MM.1S (cell line): ENCODE measurements around the gene ABCA3.
"Not testable (repeated sequence)": the region's sequence is repeated elsewhere in the genome, so short reads cannot be mapped to it uniquely, and the experiment has no call there.

Experiments used
- DNase-seq: peaks from one replicate; pipeline ENCODE4 v3.0.0-alpha.2; 2015
- H2AFZ ChIP-seq: fragments of 300-600 bp; sonication (generic); 2 replicates; pipeline ENCODE4 v1.6.0; 2016; ENCODE audit warnings: antibody characterized with exemption, low read length
- H3F3A ChIP-seq: fragments of 300-600 bp; sonication (generic); 2 replicates; pipeline ENCODE4 v1.6.1; 2016; ENCODE audit warnings: mild to moderate bottlenecking, antibody characterized with exemption, low read length, moderate library complexity, mixed read lengths; ENCODE audit not compliant: insufficient read depth
- H3K27ac ChIP-seq: fragments of 300-600 bp; sonication (generic); 2 replicates; pipeline ENCODE4 v1.5.1; 2016; ENCODE audit warnings: mild to moderate bottlenecking, low read length
- H3K27me3 ChIP-seq: fragments of 300-600 bp; sonication (generic); replicated peaks from 2 replicates; pipeline ENCODE4 v1.6.0; 2016; ENCODE audit warnings: low read length; ENCODE audit not compliant: insufficient read depth
- H3K36me3 ChIP-seq: fragments of 300-600 bp; sonication (generic); replicated peaks from 2 replicates; pipeline ENCODE4 v1.6.1; 2016; ENCODE audit warnings: mild to moderate bottlenecking, low read length, mixed read lengths; ENCODE audit not compliant: insufficient read depth
- H3K4me1 ChIP-seq: fragments of 300-600 bp; sonication (generic); 2 replicates; pipeline ENCODE4 v1.6.1; 2016; ENCODE audit warnings: low read length, mixed read lengths
- H3K4me2 ChIP-seq: fragments of 300-600 bp; sonication (generic); 2 replicates; pipeline ENCODE4 v1.6.0; 2016; ENCODE audit warnings: low read depth, low read length
- H3K4me3 ChIP-seq: fragments of 300-600 bp; sonication (generic); 2 replicates; pipeline ENCODE4 v1.5.1; 2016; ENCODE audit warnings: low read length, mixed read lengths
- H3K79me2 ChIP-seq: fragments of 300-600 bp; sonication (generic); 2 replicates; pipeline ENCODE4 v1.6.1; 2016; ENCODE audit warnings: mixed run types, low read length, mixed read lengths
- H3K9ac ChIP-seq: fragments of 300-600 bp; sonication (generic); 2 replicates; pipeline ENCODE4 v1.6.1; 2016; ENCODE audit warnings: low read length, mixed read lengths
- H3K9me2 ChIP-seq: fragments of 300-600 bp; sonication (generic); replicated peaks from 2 replicates; pipeline ENCODE4 v1.6.1; 2016; ENCODE audit warnings: mild to moderate bottlenecking, low read length, mixed read lengths; ENCODE audit not compliant: insufficient read depth
- H3K9me3 ChIP-seq: fragments of 300-600 bp; sonication (generic); replicated peaks from 2 replicates; pipeline ENCODE4 v1.6.1; 2016; ENCODE audit warnings: mild to moderate bottlenecking, low read length, mixed read lengths; ENCODE audit not compliant: insufficient read depth
- H4K20me1 ChIP-seq: fragments of 300-600 bp; sonication (generic); 2 replicates; pipeline ENCODE4 v1.6.1; 2016; ENCODE audit warnings: mild to moderate bottlenecking, low read length, moderate library complexity, mixed read lengths; ENCODE audit not compliant: insufficient read depth
- EZH2 ChIP-seq: fragments of 300-600 bp; sonication (generic); optimal IDR thresholded peaks from 2 replicates; pipeline ENCODE3; 2017; ENCODE audit warnings: low read depth, mild to moderate bottlenecking, antibody characterized with exemption, low read length, mixed read lengths
- EZH2phosphoT487 ChIP-seq: fragments of 300-600 bp; sonication (generic); IDR thresholded peaks from 2 replicates; pipeline ENCODE4 v1.6.1; 2018; ENCODE audit warnings: antibody characterized with exemption, low read length
- TF ChIP-seq, protein P1 (sequence below): fragments of 300-600 bp; sonication (generic); IDR thresholded peaks from 2 replicates; pipeline ENCODE4 v1.5.1; 2016; ENCODE audit warnings: antibody characterized with exemption, low read length, mixed read lengths

Gene ABCA3

GRCh38 chr16:2260250-2260649, 80.3 kb downstream of the ABCA3 start:
- no peak overlapping the region for H2AFZ ChIP-seq
- peaks cover 96% of the 10 kb centered on the region for H3K79me2 ChIP-seq
- H3K9ac ChIP-seq, result no peak overlapping the region
- no peaks in the 10 kb centered on the region for H3K9me2 ChIP-seq
- 0 out of 2 replicates have a peak, but pooled peaks cover 4% of the 10 kb centered on the region for H3F3A ChIP-seq
- H3K27ac ChIP-seq, result no peak overlapping the region
- H3K36me3 ChIP-seq, result peaks cover 47% of the 10 kb centered on the region
- H3K27me3 ChIP-seq, result no peaks in the 10 kb centered on the region
- DNase-seq, result no peak
- peaks cover 21% of the 10 kb centered on the region for H4K20me1 ChIP-seq
- TF ChIP-seq, protein P1, sequence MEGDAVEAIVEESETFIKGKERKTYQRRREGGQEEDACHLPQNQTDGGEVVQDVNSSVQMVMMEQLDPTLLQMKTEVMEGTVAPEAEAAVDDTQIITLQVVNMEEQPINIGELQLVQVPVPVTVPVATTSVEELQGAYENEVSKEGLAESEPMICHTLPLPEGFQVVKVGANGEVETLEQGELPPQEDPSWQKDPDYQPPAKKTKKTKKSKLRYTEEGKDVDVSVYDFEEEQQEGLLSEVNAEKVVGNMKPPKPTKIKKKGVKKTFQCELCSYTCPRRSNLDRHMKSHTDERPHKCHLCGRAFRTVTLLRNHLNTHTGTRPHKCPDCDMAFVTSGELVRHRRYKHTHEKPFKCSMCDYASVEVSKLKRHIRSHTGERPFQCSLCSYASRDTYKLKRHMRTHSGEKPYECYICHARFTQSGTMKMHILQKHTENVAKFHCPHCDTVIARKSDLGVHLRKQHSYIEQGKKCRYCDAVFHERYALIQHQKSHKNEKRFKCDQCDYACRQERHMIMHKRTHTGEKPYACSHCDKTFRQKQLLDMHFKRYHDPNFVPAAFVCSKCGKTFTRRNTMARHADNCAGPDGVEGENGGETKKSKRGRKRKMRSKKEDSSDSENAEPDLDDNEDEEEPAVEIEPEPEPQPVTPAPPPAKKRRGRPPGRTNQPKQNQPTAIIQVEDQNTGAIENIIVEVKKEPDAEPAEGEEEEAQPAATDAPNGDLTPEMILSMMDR, result no peak
- no peak for TF ChIP-seq EZH2
- no peak for TF ChIP-seq EZH2phosphoT487
- no peaks in the 10 kb centered on the region for H3K9me3 ChIP-seq
- no peak overlapping the region for H3K4me3 ChIP-seq
- H3K4me1 ChIP-seq, result no peaks in the 10 kb centered on the region
- H3K4me2 ChIP-seq, result no peak overlapping the region

DNA sequence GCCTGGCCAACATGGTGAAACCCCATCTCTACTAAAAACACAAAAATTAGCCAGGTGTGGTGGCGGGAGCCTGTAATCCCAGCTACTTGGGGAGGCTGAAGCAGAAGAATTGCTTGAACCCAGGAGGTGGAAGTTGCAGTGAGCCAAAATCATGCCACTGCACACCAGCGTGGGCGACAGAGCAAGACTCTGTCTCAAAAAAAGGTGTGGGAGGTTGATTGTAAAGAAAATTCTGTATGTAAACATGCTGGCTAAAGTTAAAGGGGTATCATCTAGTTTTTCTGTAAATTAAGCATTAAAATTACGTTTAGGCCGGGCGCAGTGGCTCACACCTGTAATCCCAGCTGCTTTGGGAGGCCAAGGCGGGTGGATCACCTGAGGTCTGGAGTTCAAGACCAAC, 82.0 kb downstream of the ABCA3 start:
- not testable (repeated sequence) for H3K4me3 ChIP-seq, H3K9ac ChIP-seq, H2AFZ ChIP-seq, H3K9me2 ChIP-seq, H3K27me3 ChIP-seq, DNase-seq, H3F3A ChIP-seq, H3K4me2 ChIP-seq, H3K9me3 ChIP-seq, H3K4me1 ChIP-seq, H3K27ac ChIP-seq, H4K20me1 ChIP-seq
- Histone ChIP-seq H3K79me2 (peaks cover 83% of the 10 kb centered on the region), H3K36me3 (peaks cover 50% of the 10 kb centered on the region)

GRCh38 chr16:2257726-2258125, 82.8 kb downstream of the ABCA3 start:
- Histone ChIP-seq H2AFZ (no peak overlapping the region), H3K79me2 (peaks cover 75% of the 10 kb centered on the region), H3F3A (peaks cover 13% of the 10 kb centered on the region; the same call in 1 of the 2 replicates), H4K20me1 (no peaks in the 10 kb centered on the region), H3K27ac (no peak overlapping the region), H3K9ac (no peak overlapping the region), H3K36me3 (peaks cover 50% of the 10 kb centered on the region), H3K4me3 (no peak overlapping the region), H3K27me3 (no peaks in the 10 kb centered on the region), H3K9me2 (no peaks in the 10 kb centered on the region), H3K4me1 (no peaks in the 10 kb centered on the region), H3K4me2 (no peak overlapping the region), H3K9me3 (no peaks in the 10 kb centered on the region)
- no peak for TF ChIP-seq EZH2phosphoT487
- no peak for TF ChIP-seq EZH2
- TF ChIP-seq, protein P1, result no peak
- no peak for DNase-seq

DNA sequence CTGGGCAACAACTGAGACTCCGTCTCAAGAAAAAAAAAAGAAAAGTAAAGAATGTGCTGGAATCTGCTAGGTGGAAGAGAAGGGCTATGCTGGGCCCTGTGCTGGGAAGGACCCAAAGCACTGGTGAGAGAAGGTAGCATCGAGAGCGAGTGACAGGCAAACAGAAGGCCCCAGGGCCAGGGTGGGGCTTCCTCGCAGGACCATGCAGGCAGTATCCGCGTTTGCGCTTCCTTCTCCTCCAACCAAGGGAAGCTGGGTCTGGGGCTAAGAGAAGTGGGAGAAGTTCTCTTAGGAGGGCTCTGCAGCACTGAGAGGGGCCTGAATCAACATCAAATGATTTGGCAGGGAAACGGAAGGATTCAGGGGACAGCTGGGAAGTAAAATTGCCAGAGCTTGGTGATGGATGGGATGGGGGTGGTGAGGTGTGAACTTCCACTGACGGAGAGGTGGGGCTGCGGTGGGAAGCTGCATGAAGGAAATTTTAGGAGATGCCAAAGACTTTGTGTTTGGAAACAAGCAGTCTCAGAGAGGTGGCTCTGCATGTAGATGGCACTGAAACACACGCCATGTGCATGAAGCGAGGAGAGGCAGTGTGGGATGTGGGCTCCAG, 83.9 kb downstream of the ABCA3 start:
- no peak overlapping the region for H3K4me3 ChIP-seq
- no peaks in the 10 kb centered on the region for H4K20me1 ChIP-seq
- H2AFZ ChIP-seq, result no peak overlapping the region
- TF ChIP-seq EZH2, result no peak
- TF ChIP-seq, protein P1, result no peak
- no peak for TF ChIP-seq EZH2phosphoT487
- no peak overlapping the region for H3K27ac ChIP-seq
- peaks cover 43% of the 10 kb centered on the region for H3K36me3 ChIP-seq
- DNase-seq, result no peak
- no peaks in the 10 kb centered on the region for H3K9me3 ChIP-seq
- H3K79me2 ChIP-seq, result peaks cover 64% of the 10 kb centered on the region
- no peaks in the 10 kb centered on the region for H3K27me3 ChIP-seq
- peaks cover 23% of the 10 kb centered on the region for H3F3A ChIP-seq
- H3K9ac ChIP-seq, result no peak overlapping the region
- no peak overlapping the region for H3K4me2 ChIP-seq
- H3K4me1 ChIP-seq, result peaks cover 7% of the 10 kb centered on the region
- no peaks in the 10 kb centered on the region for H3K9me2 ChIP-seq
